PC-9 (cell line): ENCODE results near the gene TRMT1.

Source experiments
- CTCF ChIP-seq: fragments of 200-600 bp; sonication (generic); conservative IDR thresholded peaks from 2 replicates; pipeline ENCODE4 v1.6.1; 2017; ENCODE audit warnings: mixed run types, antibody characterized with exemption, mild to moderate bottlenecking, moderate library complexity
- EZH2 ChIP-seq: fragments of 200-600 bp; sonication (generic); IDR thresholded peaks from 2 replicates; pipeline ENCODE4 v1.8.0; 2017; ENCODE audit warnings: antibody characterized with exemption, low read depth

- TF ChIP-seq CTCF, result no peak
- no peak for TF ChIP-seq EZH2
Observed at GRCh38 chr19:13087795-13088537, 28.6 kb downstream of the TRMT1 start.
